C4-2B (cell line): ENCODE data around the gene SARM1.

ENCODE experiments used
- H3K27ac ChIP-seq: fragments of 450-650 bp; 2 replicates; pipeline ENCODE4 v1.5.1; 2017
- ZFX ChIP-seq: fragments of 450-650 bp; IDR thresholded peaks from 2 replicates; pipeline ENCODE4 v1.6.1; 2017
- TF ChIP-seq, protein P1 (sequence below): fragments of 450-650 bp; conservative IDR thresholded peaks from 2 replicates; pipeline ENCODE4 v1.5.1; 2017; ENCODE audit warnings: mild to moderate bottlenecking

The SARM1 gene

DNA sequence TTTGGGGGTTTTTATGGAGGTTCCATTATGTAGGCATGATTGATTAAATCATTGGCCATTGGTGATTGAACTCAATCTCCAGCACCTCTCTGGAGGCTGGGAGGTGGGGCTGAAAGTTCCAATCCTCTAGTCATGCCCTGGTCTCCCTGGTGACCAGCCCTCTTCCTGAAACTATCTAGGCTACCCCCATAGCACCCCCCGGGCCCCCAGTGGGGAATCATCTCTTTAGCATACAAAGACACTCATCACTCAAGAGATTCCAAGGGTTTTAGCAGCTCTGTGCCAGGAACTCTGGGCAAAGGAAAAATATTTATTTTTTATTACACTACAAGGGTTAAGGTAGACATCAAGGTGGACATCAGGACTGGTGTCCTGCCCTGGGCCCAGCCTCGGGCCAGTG, 23.9 kb downstream of the SARM1 start:
- no peak overlapping the region for H3K27ac ChIP-seq
- no peak for TF ChIP-seq ZFX
- TF ChIP-seq, protein P1, sequence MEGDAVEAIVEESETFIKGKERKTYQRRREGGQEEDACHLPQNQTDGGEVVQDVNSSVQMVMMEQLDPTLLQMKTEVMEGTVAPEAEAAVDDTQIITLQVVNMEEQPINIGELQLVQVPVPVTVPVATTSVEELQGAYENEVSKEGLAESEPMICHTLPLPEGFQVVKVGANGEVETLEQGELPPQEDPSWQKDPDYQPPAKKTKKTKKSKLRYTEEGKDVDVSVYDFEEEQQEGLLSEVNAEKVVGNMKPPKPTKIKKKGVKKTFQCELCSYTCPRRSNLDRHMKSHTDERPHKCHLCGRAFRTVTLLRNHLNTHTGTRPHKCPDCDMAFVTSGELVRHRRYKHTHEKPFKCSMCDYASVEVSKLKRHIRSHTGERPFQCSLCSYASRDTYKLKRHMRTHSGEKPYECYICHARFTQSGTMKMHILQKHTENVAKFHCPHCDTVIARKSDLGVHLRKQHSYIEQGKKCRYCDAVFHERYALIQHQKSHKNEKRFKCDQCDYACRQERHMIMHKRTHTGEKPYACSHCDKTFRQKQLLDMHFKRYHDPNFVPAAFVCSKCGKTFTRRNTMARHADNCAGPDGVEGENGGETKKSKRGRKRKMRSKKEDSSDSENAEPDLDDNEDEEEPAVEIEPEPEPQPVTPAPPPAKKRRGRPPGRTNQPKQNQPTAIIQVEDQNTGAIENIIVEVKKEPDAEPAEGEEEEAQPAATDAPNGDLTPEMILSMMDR = no peak

DNA sequence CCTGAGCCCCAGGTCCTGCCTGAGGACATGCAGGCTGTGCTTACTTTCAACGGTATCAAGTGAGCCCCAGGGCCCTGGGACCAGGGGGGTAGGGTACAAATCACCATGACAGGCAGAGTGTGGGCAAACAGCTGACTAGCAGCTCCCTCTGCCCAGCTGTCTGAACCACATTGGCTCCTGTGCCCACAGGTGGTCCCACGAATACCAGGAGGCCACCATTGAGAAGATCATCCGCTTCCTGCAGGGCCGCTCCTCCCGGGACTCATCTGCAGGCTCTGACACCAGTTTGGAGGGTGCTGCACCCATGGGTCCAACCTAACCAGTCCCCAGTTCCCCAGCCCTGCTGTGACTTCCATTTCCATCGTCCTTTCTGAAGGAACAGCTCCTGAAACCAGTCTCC, 24.5 kb downstream of the SARM1 start:
- TF ChIP-seq, protein P1 = no peak
- TF ChIP-seq ZFX = no peak
- no peak overlapping the region for H3K27ac ChIP-seq

DNA sequence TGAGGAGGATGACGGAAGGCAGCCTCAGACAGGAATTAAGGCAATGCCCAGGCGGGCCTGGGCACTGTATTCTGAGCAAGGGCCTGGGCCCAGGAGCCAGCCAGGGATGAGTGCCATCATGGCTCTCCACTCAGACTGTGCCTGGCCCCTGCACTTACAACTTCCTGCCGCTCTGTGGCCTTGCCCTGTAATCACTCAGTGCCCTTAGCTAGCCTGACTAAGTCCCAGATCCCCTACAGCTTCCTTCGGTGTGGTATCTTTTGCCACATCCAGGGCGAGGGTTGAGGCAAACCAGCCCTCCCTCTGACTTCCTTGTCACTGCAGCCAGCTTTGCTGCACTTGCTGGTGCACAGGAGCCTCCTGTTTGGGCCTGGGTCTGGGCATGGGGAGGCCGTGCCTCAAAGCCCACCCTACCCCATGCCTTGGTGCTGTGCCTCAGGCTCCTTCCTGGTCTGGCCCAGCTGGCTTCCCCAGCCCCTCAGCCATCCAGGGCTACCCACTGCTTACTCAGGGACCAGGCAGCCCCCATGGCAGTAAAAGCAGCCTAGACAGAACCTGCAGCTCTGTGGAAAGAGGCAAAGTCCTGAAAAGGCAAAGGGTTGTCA, 25.2 kb downstream of the SARM1 start:
- no peak for TF ChIP-seq ZFX
- TF ChIP-seq, protein P1 = no peak

DNA sequence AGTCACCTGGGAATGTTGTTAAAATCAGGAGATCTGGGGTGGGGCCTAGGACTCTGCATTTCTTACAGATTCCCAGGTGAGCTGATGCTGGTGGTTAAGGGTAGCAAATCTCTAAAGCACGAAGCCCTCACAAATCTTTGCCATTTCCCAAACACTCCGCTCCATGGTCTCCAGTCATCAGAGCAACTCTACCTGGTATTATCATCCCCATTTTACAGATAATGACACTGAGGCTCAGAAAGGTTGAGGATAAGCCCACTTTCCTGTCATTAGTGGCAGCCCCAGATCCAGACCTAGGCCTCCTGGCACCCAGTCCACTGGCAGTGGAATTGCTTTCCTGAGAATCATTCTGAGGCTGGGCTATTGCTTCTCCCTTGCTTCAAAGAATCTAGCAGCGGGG, 25.8 kb downstream of the SARM1 start:
- H3K27ac ChIP-seq = no peak overlapping the region
- TF ChIP-seq, protein P1 = no peak
- TF ChIP-seq ZFX = no peak

More for the DNA sequence above, 25.2 kb downstream of the SARM1 start:
- H3K27ac ChIP-seq = no peak overlapping the region

DNA sequence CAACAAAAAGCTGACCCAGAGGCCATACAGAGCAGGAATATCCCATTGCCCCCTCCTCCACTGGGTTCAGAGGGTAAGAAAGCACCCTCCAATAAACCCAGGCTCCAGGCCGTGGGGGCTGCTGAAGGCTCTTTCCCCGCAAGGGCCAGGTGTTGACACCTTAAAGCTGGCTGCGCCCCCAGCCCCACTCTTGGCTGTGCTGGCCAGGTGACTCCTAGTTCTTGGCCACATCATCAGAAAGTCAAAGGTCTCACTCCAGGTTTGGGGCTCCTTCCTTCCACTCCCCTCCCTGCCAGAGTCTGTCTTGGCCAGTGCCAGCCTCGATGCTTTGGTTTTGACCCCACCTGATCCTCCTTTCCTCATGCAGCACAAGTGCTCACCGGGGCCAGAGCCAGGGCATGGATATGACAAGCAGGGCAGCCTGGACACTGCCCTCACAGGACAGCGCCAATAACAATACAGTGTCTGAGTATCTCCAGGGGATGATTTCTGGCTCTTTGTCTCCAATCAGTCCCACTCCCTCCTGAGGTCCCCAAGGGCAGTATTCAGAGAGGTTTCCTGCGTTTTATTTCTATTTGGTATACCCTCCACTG, 26.3 kb downstream of the SARM1 start:
- H3K27ac ChIP-seq = no peak overlapping the region
- no peak for TF ChIP-seq ZFX
- TF ChIP-seq, protein P1 = no peak

DNA sequence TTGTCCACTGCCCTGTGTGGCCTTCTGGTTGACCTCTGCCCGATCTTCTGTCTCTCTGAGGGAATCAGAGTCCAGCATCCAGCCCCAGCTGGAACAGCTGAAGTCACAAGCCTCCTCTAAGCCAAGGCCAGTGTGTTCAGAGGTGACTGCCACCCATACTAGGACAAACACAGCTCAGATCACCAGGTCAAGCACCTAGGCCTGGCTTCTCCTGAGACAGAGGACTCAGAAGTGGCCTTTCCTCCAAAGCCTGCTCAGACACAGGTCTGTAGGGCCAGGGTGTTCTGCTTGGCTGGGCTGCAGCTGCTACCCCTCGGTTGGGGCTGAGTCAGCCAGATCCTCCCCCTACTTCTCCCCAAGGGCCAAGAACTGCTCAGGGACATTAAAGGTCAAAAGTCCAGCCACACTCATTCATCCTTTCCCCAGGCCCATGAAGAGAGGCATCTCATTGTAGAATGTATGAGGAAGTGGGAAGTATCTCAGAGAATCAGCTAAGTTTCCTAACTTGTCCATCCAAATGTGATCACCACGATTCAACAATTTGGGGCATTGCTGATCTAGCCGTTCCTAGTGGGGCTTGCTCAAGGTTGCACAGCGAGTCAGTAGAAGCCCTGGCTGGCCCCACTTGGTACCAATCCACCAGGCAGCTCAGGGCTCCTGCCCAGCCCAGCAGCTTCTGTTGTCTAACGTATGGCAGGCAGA, 26.9 kb downstream of the SARM1 start:
- TF ChIP-seq, protein P1 = no peak
- TF ChIP-seq ZFX = no peak
- no peak overlapping the region for H3K27ac ChIP-seq

DNA sequence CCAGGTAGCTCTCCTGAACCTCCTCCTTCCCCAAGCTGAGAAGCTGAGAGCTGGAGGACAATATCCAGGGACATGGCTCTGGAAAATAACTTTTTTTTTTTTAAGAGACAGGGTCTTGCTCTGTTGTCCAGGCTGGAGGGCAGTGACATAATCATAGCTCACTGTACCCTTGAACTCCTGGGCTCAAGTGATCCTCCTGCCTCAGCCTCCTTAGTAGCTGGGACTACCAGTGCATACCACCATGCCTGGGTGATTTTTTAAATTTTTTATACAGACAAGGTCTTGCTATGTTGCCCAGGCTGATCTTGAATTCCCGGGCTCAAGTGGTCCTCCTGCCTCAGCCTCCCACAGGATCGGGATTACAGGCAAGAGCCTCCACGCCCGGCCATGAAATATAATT, 28.3 kb downstream of the SARM1 start:
- TF ChIP-seq ZFX = no peak
- TF ChIP-seq, protein P1 = no peak
- no peak overlapping the region for H3K27ac ChIP-seq
